SK-N-SH (cell line): Measurements from ENCODE around the gene OBP2A.
"Not testable (repeated sequence)": the region's sequence is repeated elsewhere in the genome, so short reads cannot be mapped to it uniquely, and the experiment has no call there.

Source experiments
- POLR2AphosphoS5 ChIP-seq: IDR thresholded peaks from 2 replicates; pipeline ENCODE4 v1.6.1; 2012; ENCODE audit warnings: low read depth, low read length
- TF ChIP-seq, protein P1 (sequence below): fragments of 200-600 bp; sonication (generic); IDR thresholded peaks from 2 replicates; pipeline ENCODE4 v1.6.1; 2017; ENCODE audit warnings: antibody characterized with exemption, mild to moderate bottlenecking, moderate library complexity
- TF ChIP-seq, protein P2 (sequence below): fragments of 150-350 bp; IDR thresholded peaks from 2 replicates; pipeline ENCODE4 v1.6.1; 2016; ENCODE audit warnings: mild to moderate bottlenecking, low read depth, low read length

DNA sequence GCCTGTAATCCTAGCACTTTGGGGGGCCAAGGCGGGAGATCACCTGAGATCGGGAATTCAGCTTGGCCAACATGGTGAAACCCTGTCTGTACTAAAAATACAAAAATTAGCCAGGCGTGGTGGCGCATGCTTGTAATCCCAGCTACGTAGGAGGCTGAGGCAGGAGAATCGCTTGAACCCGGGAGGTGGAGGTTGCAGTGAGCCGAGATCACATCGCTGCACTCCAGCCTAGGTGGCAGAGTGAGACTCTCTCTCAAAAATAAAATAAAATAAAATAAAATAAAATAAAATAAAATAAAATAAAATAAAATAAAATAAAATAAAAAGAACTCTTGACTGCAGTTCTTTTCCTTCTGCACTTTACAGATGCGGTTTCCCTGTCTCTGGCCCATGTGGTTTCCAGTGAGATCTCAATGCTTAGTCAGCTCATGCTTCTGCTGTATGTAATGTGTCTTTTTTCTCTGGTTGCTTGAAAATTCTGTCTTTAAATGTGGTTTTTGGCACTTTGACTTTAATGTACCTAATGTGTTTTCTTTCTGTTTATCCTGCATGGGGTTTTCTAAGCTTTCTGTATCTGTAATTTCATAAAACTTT, 17.0 kb upstream of the OBP2A start:
- TF ChIP-seq POLR2AphosphoS5, result not testable (repeated sequence)
- TF ChIP-seq, protein P1, sequence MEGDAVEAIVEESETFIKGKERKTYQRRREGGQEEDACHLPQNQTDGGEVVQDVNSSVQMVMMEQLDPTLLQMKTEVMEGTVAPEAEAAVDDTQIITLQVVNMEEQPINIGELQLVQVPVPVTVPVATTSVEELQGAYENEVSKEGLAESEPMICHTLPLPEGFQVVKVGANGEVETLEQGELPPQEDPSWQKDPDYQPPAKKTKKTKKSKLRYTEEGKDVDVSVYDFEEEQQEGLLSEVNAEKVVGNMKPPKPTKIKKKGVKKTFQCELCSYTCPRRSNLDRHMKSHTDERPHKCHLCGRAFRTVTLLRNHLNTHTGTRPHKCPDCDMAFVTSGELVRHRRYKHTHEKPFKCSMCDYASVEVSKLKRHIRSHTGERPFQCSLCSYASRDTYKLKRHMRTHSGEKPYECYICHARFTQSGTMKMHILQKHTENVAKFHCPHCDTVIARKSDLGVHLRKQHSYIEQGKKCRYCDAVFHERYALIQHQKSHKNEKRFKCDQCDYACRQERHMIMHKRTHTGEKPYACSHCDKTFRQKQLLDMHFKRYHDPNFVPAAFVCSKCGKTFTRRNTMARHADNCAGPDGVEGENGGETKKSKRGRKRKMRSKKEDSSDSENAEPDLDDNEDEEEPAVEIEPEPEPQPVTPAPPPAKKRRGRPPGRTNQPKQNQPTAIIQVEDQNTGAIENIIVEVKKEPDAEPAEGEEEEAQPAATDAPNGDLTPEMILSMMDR, result not testable (repeated sequence)
- TF ChIP-seq, protein P2, sequence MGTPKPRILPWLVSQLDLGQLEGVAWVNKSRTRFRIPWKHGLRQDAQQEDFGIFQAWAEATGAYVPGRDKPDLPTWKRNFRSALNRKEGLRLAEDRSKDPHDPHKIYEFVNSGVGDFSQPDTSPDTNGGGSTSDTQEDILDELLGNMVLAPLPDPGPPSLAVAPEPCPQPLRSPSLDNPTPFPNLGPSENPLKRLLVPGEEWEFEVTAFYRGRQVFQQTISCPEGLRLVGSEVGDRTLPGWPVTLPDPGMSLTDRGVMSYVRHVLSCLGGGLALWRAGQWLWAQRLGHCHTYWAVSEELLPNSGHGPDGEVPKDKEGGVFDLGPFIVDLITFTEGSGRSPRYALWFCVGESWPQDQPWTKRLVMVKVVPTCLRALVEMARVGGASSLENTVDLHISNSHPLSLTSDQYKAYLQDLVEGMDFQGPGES, result not testable (repeated sequence)
